Thyroid gland (tissue), 4 donors: Measurements from ENCODE around the gene NRIP1.

Experiments used
- POLR2A ChIP-seq, 2 donors: fragments of 450-650 bp; IDR thresholded peaks; one replicate each; pipeline ENCODE4 v1.6.1; 2017; ENCODE audit warnings: antibody characterized with exemption in 2 of 2, mild to moderate bottlenecking in 2 of 2, moderate library complexity in 1 of 2
- TF ChIP-seq, protein P1 (sequence below), 6 experiments: fragments of 200-600 bp in 3 of 6; fragments of 450-650 bp in 3 of 6; sonication (generic) in 3 of 6; IDR thresholded peaks; one replicate each; pipeline ENCODE4 v1.5.1; 2016 to 2019; ENCODE audit warnings: antibody characterized with exemption in 6 of 6, mild to moderate bottlenecking in 2 of 6, inconsistent platforms in 1 of 6, moderate library complexity in 1 of 6

DNA sequence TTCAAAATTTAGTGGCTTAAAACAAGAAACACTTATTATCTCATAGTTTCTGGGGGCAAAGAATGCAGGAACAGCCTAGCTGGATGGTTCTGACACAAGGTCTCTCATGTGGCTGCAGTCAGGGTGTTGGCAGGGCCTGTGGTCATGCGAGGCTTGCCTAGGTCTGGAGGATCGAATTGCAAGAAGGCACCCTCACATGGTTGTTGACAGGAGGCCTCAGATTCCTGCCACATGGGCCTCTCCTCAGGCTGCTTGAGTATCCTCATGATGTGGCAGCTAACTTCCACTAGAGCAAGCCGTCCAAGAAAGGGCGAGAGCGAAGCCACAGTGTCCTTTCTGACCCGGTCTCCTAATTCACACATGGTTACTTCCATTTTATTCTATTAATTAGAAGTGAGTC, 6.2 kb upstream of the NRIP1 start:
- TF ChIP-seq, protein P1, sequence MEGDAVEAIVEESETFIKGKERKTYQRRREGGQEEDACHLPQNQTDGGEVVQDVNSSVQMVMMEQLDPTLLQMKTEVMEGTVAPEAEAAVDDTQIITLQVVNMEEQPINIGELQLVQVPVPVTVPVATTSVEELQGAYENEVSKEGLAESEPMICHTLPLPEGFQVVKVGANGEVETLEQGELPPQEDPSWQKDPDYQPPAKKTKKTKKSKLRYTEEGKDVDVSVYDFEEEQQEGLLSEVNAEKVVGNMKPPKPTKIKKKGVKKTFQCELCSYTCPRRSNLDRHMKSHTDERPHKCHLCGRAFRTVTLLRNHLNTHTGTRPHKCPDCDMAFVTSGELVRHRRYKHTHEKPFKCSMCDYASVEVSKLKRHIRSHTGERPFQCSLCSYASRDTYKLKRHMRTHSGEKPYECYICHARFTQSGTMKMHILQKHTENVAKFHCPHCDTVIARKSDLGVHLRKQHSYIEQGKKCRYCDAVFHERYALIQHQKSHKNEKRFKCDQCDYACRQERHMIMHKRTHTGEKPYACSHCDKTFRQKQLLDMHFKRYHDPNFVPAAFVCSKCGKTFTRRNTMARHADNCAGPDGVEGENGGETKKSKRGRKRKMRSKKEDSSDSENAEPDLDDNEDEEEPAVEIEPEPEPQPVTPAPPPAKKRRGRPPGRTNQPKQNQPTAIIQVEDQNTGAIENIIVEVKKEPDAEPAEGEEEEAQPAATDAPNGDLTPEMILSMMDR (IDR thresholded peaks at IDR 0.05): no peak
- no peak for TF ChIP-seq POLR2A (IDR thresholded peaks at IDR 0.05)
